COLO829 (cell line): ENCODE measurements around the gene KNDC1.
"Not testable (repeated sequence)": the region's sequence is repeated elsewhere in the genome, so short reads cannot be mapped to it uniquely, and the experiment has no call there.

Experiments used
- DNase-seq: peaks from one replicate; pipeline ENCODE4 v3.0.0; 2012; ENCODE audit warnings: low spot score

The KNDC1 gene

GRCh38 chr10:133161486-133162109 is 1.6 kb downstream of the KNDC1 start:
- no peak for DNase-seq

GRCh38 chr10:133162178-133162909 is 2.3 kb downstream of the KNDC1 start:
- no peak for DNase-seq

- DNase-seq, result no peak
These were observed 3.2 kb downstream of the KNDC1 start for GRCh38 chr10:133162910-133163856.

- DNase-seq, result no peak
These were observed 4.1 kb downstream of the KNDC1 start for GRCh38 chr10:133163889-133164815.

GRCh38 chr10:133164816-133165555 is 5.0 kb downstream of the KNDC1 start:
- no peak for DNase-seq

GRCh38 chr10:133165556-133166503 is 5.8 kb downstream of the KNDC1 start:
- no peak for DNase-seq

GRCh38 chr10:133166504-133166827 is 6.4 kb downstream of the KNDC1 start:
- DNase-seq, result no peak

- no peak for DNase-seq
These were observed 7.0 kb downstream of the KNDC1 start for GRCh38 chr10:133166828-133167692.

GRCh38 chr10:133167693-133168616 is 7.9 kb downstream of the KNDC1 start:
- no peak for DNase-seq

- no peak for DNase-seq
These were observed 8.6 kb downstream of the KNDC1 start for GRCh38 chr10:133168617-133169031.

- DNase-seq, result no peak
These were observed 9.3 kb downstream of the KNDC1 start for GRCh38 chr10:133169173-133169947.

- no peak for DNase-seq
These were observed 10.1 kb downstream of the KNDC1 start for GRCh38 chr10:133170092-133170491.

- DNase-seq, result no peak
These were observed 14.0 kb downstream of the KNDC1 start for GRCh38 chr10:133173860-133174640.

- no peak for DNase-seq
These were observed 14.8 kb downstream of the KNDC1 start for GRCh38 chr10:133174689-133175263.

- DNase-seq, result not testable (repeated sequence)
These were observed 15.6 kb downstream of the KNDC1 start for GRCh38 chr10:133175624-133176023.

GRCh38 chr10:133176546-133176945 is 16.5 kb downstream of the KNDC1 start:
- DNase-seq, result no peak
